Posterior vena cava (tissue), 2 donors: ENCODE results near the gene LENG1. TPM values are rescaled to one million over a fixed set of nuclear protein-coding genes. Genes with fewer than 3 reads are reported as not detected.

ENCODE experiments used
- total RNA-seq, 2 donors: library from RNA; stranded (reverse); fragmentation: NEBNext Ultra II Directional; extraction: Animal tissue kit (Norgen Biotek cat#: 25700); gene quantifications; one replicate each; pipeline ENCODE4 v1.2.1, GENCODE V29; 2021
- donor health status: DM: yes; HTN: yes; CAD: no.
- donor health status: DM: yes; HTN: yes; CAD: no.

Gene LENG1
- total RNA-seq, 2 donors from 2014 or later, result 4.7 to 6.2 TPM

Other genes starting within 250 kb of the LENG1 start
- under 1 TPM; 0.05 to 0.09 TPM for gene CACNG8, start 196.8 kb downstream of the LENG1 start, total RNA-seq
- not detected for gene CACNG6, start 168.1 kb downstream of the LENG1 start, total RNA-seq
- under 1 TPM in 1 of 2 donors, not detected in 1; 0.60 TPM for gene VSTM1, start 95.8 kb downstream of the LENG1 start, total RNA-seq
- not detected for gene TARM1, start 78.4 kb downstream of the LENG1 start, total RNA-seq
- 1 to 10 TPM; 3.9 to 5.0 TPM for gene OSCAR, start 58.9 kb downstream of the LENG1 start, total RNA-seq
- 100 to 1,000 TPM in 1 of 2 donors, 10 to 100 TPM in 1; 59.3 to 105 TPM for gene NDUFA3, start 56.9 kb downstream of the LENG1 start, total RNA-seq
- 10 to 100 TPM; 13.3 to 14.8 TPM for gene TFPT, start 44.1 kb downstream of the LENG1 start, total RNA-seq
- 10 to 100 TPM; 33.6 to 37.6 TPM for gene PRPF31, start 44.0 kb downstream of the LENG1 start, total RNA-seq
- gene CNOT3, start 22.0 kb downstream of the LENG1 start, total RNA-seq, result 10 to 100 TPM; 25.6 to 29.1 TPM
- gene TMC4, start 13.4 kb upstream of the LENG1 start, total RNA-seq, result 1 to 10 TPM; 1.1 to 1.4 TPM
- 10 to 100 TPM; 29.0 to 38.6 TPM for gene MBOAT7, start 29.9 kb upstream of the LENG1 start, total RNA-seq
- 10 to 100 TPM; 17.3 to 24.5 TPM for gene TSEN34, start 31.6 kb upstream of the LENG1 start, total RNA-seq
- gene RPS9, start 41.1 kb upstream of the LENG1 start, total RNA-seq, result 1,000 to 10,000 TPM in 1 of 2 donors, 100 to 1,000 TPM in 1; 777 to 1,026 TPM
- 10 to 100 TPM; 14.6 to 25.5 TPM for gene LILRB3, start 63.3 kb upstream of the LENG1 start, total RNA-seq
- 1 to 10 TPM; 8.1 to 9.6 TPM for gene LILRA6, start 83.1 kb upstream of the LENG1 start, total RNA-seq
- 10 to 100 TPM; 14.9 to 22.5 TPM for gene LILRB5, start 97.6 kb upstream of the LENG1 start, total RNA-seq
- gene LILRB2, start 121.4 kb upstream of the LENG1 start, total RNA-seq, result 10 to 100 TPM in 1 of 2 donors, 1 to 10 TPM in 1; 7.3 to 12.9 TPM
- gene LILRA5, start 153.4 kb upstream of the LENG1 start, total RNA-seq, result 10 to 100 TPM in 1 of 2 donors, 1 to 10 TPM in 1; 6.2 to 11.7 TPM
- gene LILRA4, start 179.4 kb upstream of the LENG1 start, total RNA-seq, result under 1 TPM in 1 of 2 donors, not detected in 1; 0.57 TPM
- 10 to 100 TPM; 18.3 to 42.2 TPM for gene LAIR1, start 205.2 kb upstream of the LENG1 start, total RNA-seq